Breast epithelium (tissue), 4 donors: ENCODE data around the gene MBD2. TPM values are rescaled to one million over a fixed set of nuclear protein-coding genes. Genes with fewer than 3 reads are reported as not detected.

Experiments used
- DNase-seq, 2 donors: peaks; one replicate each; pipeline ENCODE4 v3.0.0-alpha.2; 2019; ENCODE audit warnings: low spot score in 2 of 2
- H3K27ac ChIP-seq, 2 donors: fragments of 200-600 bp; sonication (generic) in 1 of 2; one replicate each; pipeline ENCODE4 v1.5.1; 2016 to 2019; ENCODE audit warnings: mild to moderate bottlenecking in 1 of 2
- H3K27me3 ChIP-seq, 2 donors: fragments of 200-600 bp; sonication (generic) in 1 of 2; one replicate each; pipeline versions ENCODE4 v1.5.1 to v1.6.0; 2017 to 2019; ENCODE audit warnings: control low read depth in 1 of 2, mild to moderate bottlenecking in 1 of 2
- H3K36me3 ChIP-seq: fragments of 200-600 bp; one replicate; pipeline ENCODE4 v1.5.1; 2019
- H3K4me1 ChIP-seq, 2 donors: fragments of 200-600 bp; sonication (generic); one replicate each; pipeline ENCODE4 v1.5.1; 2016 to 2019; ENCODE audit warnings: control low read depth in 1 of 2
- H3K4me3 ChIP-seq, 3 donors: fragments of 200-600 bp; sonication (generic); 1 replicate in 2 of 3; 2 replicates in 1 of 3; pipeline ENCODE4 v1.5.1; 2016 to 2019; ENCODE audit warnings: mild to moderate bottlenecking in 3 of 3, moderate library complexity in 2 of 3
- H3K9me3 ChIP-seq, 2 donors: fragments of 200-600 bp; sonication (generic) in 1 of 2; one replicate each; pipeline ENCODE4 v1.5.1; 2016 to 2019; ENCODE audit warnings: control low read depth in 1 of 2
- CTCF ChIP-seq, 3 donors: fragments of 450-650 bp; IDR thresholded peaks; one replicate each; pipeline ENCODE4 v1.5.1; 2016 to 2017; ENCODE audit warnings: antibody characterized with exemption in 3 of 3, mild to moderate bottlenecking in 3 of 3, moderate library complexity in 3 of 3
- POLR2A ChIP-seq: fragments of 450-650 bp; IDR thresholded peaks from one replicate; pipeline ENCODE4 v1.6.1; 2016; ENCODE audit warnings: antibody characterized with exemption, mild to moderate bottlenecking, moderate library complexity
- POLR2AphosphoS5 ChIP-seq, 3 donors: sonication (generic); formaldehyde crosslinking; IDR thresholded peaks; one replicate each; pipeline ENCODE4 v1.6.1; 2017; ENCODE audit warnings: antibody characterized with exemption in 3 of 3
- intact Hi-C: fragments of 100-400 bp; cut with DNase I; formaldehyde crosslinking; loops from one replicate; pipeline ENCODE4 v1.15.1; 2023; ENCODE audit warnings: low total_unique reads
- total RNA-seq, 3 donors: library from RNA; depleted of rRNA; stranded (reverse); fragments of >200 nt; gene quantifications; one replicate each; pipeline ENCODE4 v1.1.0, GENCODE V29; 2016

The MBD2 gene
- total RNA-seq, 3 donors from 2014 or later: 46.2 to 61.9 (median 50.6) TPM

GRCh38 chr18:54117853-54118773 is 106.4 kb downstream of the MBD2 start:
- intact Hi-C loops: no loop called here
- Histone ChIP-seq H3K27me3 (no peaks in the 10 kb centered on the region), H3K27ac (no peak overlapping the region), H3K9me3 (no peaks in the 10 kb centered on the region), H3K4me3 (no peak overlapping the region), H3K4me1 (no peaks in the 10 kb centered on the region), H3K36me3 (no peaks in the 10 kb centered on the region)
- DNase-seq: no peak
- TF ChIP-seq CTCF (IDR thresholded peaks at IDR 0.05) (no peak), POLR2AphosphoS5 (IDR thresholded peaks at IDR 0.05) (no peak), POLR2A (no peak)

- Histone ChIP-seq H3K4me1 (no peaks in the 10 kb centered on the region), H3K27ac (no peak overlapping the region), H3K4me3 (no peak overlapping the region), H3K36me3 (no peaks in the 10 kb centered on the region), H3K9me3 (peaks cover 0 to 2% of the 10 kb centered on the region in 2 donors), H3K27me3 (no peaks in the 10 kb centered on the region)
- intact Hi-C loops: no loop called here
- DNase-seq: no peak
- no peak for TF ChIP-seq CTCF (IDR thresholded peaks at IDR 0.05)
- no peak for TF ChIP-seq POLR2AphosphoS5 (IDR thresholded peaks at IDR 0.05)
- TF ChIP-seq POLR2A: no peak
Observed at GRCh38 chr18:54116541-54117257, 107.8 kb downstream of the MBD2 start.

- H3K36me3 ChIP-seq: no peaks in the 10 kb centered on the region
- H3K27ac ChIP-seq: no peak overlapping the region
- no peak for DNase-seq
- no peak for TF ChIP-seq POLR2A
- no peak for TF ChIP-seq CTCF (IDR thresholded peaks at IDR 0.05)
- TF ChIP-seq POLR2AphosphoS5 (IDR thresholded peaks at IDR 0.05): no peak
- H3K4me1 ChIP-seq: no peaks in the 10 kb centered on the region
- no peak overlapping the region for H3K4me3 ChIP-seq
- intact Hi-C loops: no loop called here
- H3K27me3 ChIP-seq: no peaks in the 10 kb centered on the region
- H3K9me3 ChIP-seq: peaks cover 0 to 8% of the 10 kb centered on the region in 2 donors
Observed at GRCh38 chr18:54112356-54112755, 112.1 kb downstream of the MBD2 start.

GRCh38 chr18:54109131-54109683 is 115.3 kb downstream of the MBD2 start:
- intact Hi-C loops: no loop called here
- H3K9me3 ChIP-seq: peaks cover 0 to 8% of the 10 kb centered on the region in 2 donors
- no peaks in the 10 kb centered on the region for H3K4me1 ChIP-seq
- no peaks in the 10 kb centered on the region for H3K36me3 ChIP-seq
- H3K27ac ChIP-seq: no peak overlapping the region
- no peak overlapping the region for H3K4me3 ChIP-seq
- DNase-seq: no peak
- TF ChIP-seq POLR2AphosphoS5 (IDR thresholded peaks at IDR 0.05): no peak
- no peak for TF ChIP-seq CTCF (IDR thresholded peaks at IDR 0.05)
- no peak for TF ChIP-seq POLR2A
- H3K27me3 ChIP-seq: no peaks in the 10 kb centered on the region

- DNase-seq: no peak
- TF ChIP-seq POLR2AphosphoS5 (IDR thresholded peaks at IDR 0.05) (no peak), CTCF (IDR thresholded peaks at IDR 0.05) (no peak), POLR2A (no peak)
- H3K4me3 ChIP-seq: no peak overlapping the region
- H3K27ac ChIP-seq: no peak overlapping the region
- no peaks in the 10 kb centered on the region for H3K9me3 ChIP-seq
- intact Hi-C loops: no loop called here
- H3K27me3 ChIP-seq: no peaks in the 10 kb centered on the region
- H3K36me3 ChIP-seq: no peaks in the 10 kb centered on the region
- H3K4me1 ChIP-seq: no peaks in the 10 kb centered on the region
Observed at GRCh38 chr18:54102123-54102522, 122.3 kb downstream of the MBD2 start.
